Bronchial epithelial cell (primary cell): ENCODE results near the gene SERGEF. TPM values are rescaled to one million over a fixed set of nuclear protein-coding genes. Genes with fewer than 3 reads are reported as not detected.

ENCODE experiments used
- DNase-seq: peaks from one replicate; pipeline ENCODE4 v3.0.0-alpha.2; 2010; ENCODE audit warnings: low read depth
- FAIRE-seq: peaks from 2 replicates; lab custom pipeline; 2011; peaks lifted over from hg19 to GRCh38; lab: Jason Lieb, UNC
- H3K27me3 ChIP-seq: 2 replicates; pipeline ENCODE4 v1.5.1; 2011; ENCODE audit warnings: low read length; ENCODE audit not compliant: control insufficient read depth, insufficient read depth
- H3K36me3 ChIP-seq: 2 replicates; pipeline ENCODE4 v1.5.1; 2011; ENCODE audit warnings: low read length; ENCODE audit not compliant: control insufficient read depth, insufficient read depth
- H3K4me3 ChIP-seq: 2 replicates; pipeline ENCODE4 v1.5.1; 2011; ENCODE audit warnings: mild to moderate bottlenecking, low read depth, low read length, control low read depth
- total RNA-seq: library from RNA; depleted of rRNA; stranded (reverse); fragments of >200 nt; gene quantifications from 2 replicates; pipeline ENCODE4 v1.2.1, GENCODE V29; 2014
- TF ChIP-seq, protein P1 (sequence below): IDR thresholded peaks from 2 replicates; pipeline ENCODE4 v1.5.1; 2011; ENCODE audit warnings: mild to moderate bottlenecking, moderate library complexity, low read length, control low read depth, inconsistent platforms; ENCODE audit not compliant: insufficient read depth, severe bottlenecking

SERGEF gene
- total RNA-seq, 1 donor from 2014 or later: 29.2 TPM

DNA sequence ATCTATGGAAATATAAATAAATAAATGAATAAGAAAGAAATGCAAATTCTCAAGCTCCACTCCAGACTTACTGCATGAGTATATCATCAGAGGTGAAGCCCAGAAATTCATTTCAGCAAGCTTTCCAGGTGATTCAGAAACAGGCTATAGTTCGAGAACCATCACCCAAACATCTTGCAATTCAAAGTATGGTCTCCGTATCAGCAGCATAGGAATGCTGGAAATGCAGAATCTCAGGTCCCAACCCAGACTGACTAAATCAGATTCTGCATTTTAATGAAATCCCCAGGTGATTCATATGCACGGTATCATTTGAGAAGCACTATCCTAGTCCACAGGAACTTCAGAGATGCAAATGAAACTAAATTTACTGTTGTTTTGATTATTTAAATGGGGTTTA, 95.3 kb downstream of the SERGEF start:
- no peaks in the 10 kb centered on the region for H3K36me3 ChIP-seq

DNA sequence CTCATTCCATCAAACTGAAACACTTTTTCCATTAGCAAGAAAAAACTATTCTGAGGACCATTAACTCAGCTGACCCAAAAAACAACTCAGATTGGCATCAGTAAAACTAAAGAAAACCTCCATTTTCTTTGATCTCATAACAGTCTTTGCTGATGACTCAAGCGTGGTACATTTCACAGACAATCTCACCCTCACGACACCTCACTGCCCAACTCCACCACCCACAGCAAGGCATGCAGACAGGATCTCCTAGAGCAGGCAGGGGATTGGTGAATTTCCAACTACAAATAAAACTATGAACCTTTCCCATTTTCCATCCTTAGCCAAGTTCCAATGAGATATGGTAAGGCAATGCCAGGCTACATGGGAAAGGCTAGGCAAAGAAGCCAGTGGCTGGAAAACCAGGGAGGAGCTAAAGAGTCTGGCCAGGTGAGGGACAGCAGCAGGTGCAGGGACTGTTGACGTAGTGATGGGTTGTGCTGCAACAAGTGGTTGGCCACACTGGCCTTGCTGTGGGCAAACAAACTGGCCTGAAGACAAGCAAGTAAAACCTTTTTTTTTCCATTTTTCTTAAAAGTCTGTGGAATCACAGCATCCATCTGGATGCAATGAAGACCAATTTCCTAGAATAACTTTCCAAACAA, 97.2 kb downstream of the SERGEF start:
- no peaks in the 10 kb centered on the region for H3K27me3 ChIP-seq
- DNase-seq (no peak), FAIRE-seq (peak; percentile 85)
- no peaks in the 10 kb centered on the region for H3K36me3 ChIP-seq
- no peak overlapping the region for H3K4me3 ChIP-seq
- TF ChIP-seq, protein P1, sequence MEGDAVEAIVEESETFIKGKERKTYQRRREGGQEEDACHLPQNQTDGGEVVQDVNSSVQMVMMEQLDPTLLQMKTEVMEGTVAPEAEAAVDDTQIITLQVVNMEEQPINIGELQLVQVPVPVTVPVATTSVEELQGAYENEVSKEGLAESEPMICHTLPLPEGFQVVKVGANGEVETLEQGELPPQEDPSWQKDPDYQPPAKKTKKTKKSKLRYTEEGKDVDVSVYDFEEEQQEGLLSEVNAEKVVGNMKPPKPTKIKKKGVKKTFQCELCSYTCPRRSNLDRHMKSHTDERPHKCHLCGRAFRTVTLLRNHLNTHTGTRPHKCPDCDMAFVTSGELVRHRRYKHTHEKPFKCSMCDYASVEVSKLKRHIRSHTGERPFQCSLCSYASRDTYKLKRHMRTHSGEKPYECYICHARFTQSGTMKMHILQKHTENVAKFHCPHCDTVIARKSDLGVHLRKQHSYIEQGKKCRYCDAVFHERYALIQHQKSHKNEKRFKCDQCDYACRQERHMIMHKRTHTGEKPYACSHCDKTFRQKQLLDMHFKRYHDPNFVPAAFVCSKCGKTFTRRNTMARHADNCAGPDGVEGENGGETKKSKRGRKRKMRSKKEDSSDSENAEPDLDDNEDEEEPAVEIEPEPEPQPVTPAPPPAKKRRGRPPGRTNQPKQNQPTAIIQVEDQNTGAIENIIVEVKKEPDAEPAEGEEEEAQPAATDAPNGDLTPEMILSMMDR: no peak

More for the DNA sequence above, 95.3 kb downstream of the SERGEF start:
- DNase-seq (peak; percentile 21), FAIRE-seq (no peak)
- TF ChIP-seq, protein P1: no peak
- no peaks in the 10 kb centered on the region for H3K27me3 ChIP-seq
- H3K4me3 ChIP-seq: no peak overlapping the region

DNA sequence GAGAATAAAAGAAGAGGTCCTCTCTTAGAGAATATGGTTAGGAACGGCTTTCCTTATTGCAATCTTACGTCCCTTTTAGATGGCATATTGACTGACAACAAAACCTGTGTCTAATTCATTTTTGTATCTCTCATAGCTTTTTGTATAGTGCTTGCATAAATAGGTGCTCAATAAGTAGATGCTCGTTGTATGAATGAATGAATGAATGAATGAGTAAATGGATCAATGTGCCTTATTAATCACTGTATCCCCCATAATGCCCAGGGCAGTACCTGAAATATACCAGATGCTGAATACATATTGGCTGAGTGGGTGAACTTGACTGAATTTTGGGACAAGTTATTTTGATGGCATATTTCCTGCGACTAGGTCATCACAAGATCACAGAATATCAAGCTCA, 97.9 kb downstream of the SERGEF start:
- Histone ChIP-seq H3K36me3 (no peaks in the 10 kb centered on the region), H3K27me3 (no peaks in the 10 kb centered on the region), H3K4me3 (no peak overlapping the region)
- TF ChIP-seq, protein P1: no peak
- DNase-seq (no peak), FAIRE-seq (no peak)

DNA sequence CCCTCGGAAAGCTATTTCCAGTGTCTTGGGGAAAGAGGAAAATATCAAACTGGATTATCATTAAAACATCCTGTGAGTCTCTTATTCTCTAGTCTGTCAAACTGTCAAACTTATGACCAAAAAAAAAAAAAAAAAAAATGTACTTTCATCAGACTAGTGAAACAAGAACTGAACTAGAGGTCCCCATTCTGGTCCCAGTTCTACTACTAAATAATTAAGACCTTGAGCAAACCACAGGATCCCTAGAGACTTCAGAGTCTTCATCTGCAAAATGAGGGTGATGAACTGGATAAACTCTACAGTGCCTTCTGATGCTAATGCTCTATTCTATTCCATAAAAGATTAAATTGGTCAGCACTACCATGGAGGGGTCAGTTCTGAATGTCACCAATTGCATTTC, 105.8 kb downstream of the SERGEF start:
- no peak overlapping the region for H3K4me3 ChIP-seq
- DNase-seq: no peak
- FAIRE-seq: no peak
- no peaks in the 10 kb centered on the region for H3K27me3 ChIP-seq
- no peaks in the 10 kb centered on the region for H3K36me3 ChIP-seq
- TF ChIP-seq, protein P1: no peak

DNA sequence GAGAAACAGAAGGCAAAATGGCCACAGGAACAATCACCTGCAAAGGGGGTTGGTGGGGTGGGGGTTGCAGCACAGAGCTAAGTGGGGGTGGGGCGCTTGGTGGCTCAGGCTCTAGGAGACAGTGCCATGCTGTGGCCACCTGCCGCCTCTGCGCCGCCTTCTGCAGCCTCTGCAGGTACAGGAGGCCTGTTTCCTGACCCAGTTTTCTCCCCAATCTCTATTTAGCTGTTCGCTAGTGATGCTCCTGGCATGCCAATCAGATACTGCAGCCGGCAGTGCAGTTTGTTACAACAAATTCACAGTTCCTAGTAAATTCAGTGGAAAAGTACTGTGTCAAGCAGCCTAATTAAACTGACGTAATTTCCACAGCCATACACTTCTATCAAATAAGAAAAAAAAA, 106.4 kb downstream of the SERGEF start:
- Histone ChIP-seq H3K4me3 (no peak overlapping the region), H3K36me3 (no peaks in the 10 kb centered on the region), H3K27me3 (no peaks in the 10 kb centered on the region)
- no peak for DNase-seq
- TF ChIP-seq, protein P1: peak; percentile 49
- no peak for FAIRE-seq

DNA sequence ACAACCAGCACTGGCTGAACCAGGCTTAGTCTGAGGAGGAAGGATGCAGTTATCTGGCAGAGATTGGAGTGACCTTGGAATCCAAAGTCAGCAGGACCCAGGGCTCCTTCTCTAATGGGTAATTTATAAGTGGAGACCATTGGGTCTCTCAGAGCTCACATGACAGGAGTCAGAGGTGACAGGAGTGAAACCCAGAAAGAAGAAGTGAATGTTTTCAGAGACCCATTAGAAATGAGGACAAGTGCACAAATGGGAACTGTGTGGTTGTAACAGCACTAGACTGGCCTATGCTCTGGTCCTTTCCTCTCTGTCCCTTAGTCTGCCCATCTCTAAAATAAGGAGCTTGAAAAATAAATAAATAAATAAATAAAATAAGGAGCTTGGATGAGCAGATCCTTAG, 107.4 kb downstream of the SERGEF start:
- no peak for DNase-seq
- TF ChIP-seq, protein P1: no peak
- no peaks in the 10 kb centered on the region for H3K27me3 ChIP-seq
- FAIRE-seq: no peak
- no peak overlapping the region for H3K4me3 ChIP-seq
- no peaks in the 10 kb centered on the region for H3K36me3 ChIP-seq
